CD4-positive, alpha-beta T cell treated with Interleukin-21 for 1 hour (primary cell): ENCODE data around the gene UNKL.

Experiments used
- DNase-seq: peaks from one replicate; pipeline ENCODE4 v3.0.0-alpha.2; 2020

Gene UNKL

DNA sequence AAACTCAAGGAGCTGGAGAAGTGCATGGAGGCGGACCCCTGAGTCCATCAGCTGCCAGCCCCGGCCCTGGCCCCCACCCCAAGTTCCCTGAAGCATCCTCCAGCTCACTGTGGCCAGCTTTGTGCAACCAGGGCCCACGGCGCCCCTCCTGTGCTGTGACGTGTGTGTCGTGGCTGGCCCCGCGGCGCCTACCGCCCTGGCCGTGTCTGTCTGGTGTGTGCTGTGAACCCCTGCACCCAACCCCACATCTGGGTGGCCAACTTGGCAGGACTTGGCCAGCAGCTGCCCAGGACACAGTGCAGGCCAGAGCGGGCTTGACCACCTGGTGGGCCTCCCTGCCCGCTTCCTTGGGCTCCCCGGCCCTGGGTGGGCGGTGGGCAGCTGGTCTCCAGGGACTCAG is 66.1 kb downstream of the UNKL start:
- no peak for DNase-seq

DNA sequence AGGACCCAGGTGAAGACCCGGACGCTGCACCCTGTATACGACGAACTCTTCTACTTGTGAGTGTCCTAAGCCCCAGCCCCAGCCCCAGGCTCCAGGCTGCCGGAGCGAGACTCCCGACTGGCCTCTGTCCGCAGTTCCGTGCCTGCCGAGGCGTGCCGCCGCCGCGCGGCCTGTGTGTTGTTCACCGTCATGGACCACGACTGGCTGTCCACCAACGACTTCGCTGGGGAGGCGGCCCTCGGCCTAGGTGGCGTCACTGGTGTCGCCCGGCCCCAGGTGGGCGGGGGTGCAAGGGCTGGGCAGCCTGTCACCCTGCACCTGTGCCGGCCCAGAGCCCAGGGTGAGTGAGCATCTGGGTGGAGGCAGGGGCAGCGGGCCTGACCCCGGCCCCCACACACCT is 66.5 kb downstream of the UNKL start:
- no peak for DNase-seq

DNA sequence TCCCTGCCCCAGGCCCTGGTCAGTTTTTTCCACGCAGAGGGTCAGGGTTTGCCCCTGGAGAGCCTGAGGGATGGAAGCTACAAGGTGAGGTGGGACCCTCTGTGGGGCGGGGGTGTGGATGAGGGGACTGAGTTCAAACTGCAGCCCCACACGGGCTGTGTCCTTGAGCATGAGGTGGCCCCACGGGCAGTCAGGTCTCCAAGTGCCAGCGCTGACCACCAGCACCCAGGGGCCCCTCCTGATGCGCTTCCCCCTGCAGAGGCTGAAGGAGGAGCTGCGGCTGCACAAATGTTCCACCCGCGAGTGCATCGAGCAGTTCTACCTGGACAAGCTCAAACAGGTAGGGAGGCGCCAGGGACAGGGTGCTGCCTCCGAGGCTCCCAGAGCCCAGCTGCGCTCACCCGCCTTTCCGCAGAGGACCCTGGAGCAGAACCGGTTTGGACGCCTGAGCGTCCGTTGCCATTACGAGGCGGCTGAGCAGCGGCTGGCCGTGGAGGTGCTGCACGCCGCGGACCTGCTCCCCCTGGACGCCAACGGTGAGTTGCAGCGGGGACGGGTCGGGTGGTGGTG is 67.1 kb downstream of the UNKL start:
- DNase-seq, result no peak

DNA sequence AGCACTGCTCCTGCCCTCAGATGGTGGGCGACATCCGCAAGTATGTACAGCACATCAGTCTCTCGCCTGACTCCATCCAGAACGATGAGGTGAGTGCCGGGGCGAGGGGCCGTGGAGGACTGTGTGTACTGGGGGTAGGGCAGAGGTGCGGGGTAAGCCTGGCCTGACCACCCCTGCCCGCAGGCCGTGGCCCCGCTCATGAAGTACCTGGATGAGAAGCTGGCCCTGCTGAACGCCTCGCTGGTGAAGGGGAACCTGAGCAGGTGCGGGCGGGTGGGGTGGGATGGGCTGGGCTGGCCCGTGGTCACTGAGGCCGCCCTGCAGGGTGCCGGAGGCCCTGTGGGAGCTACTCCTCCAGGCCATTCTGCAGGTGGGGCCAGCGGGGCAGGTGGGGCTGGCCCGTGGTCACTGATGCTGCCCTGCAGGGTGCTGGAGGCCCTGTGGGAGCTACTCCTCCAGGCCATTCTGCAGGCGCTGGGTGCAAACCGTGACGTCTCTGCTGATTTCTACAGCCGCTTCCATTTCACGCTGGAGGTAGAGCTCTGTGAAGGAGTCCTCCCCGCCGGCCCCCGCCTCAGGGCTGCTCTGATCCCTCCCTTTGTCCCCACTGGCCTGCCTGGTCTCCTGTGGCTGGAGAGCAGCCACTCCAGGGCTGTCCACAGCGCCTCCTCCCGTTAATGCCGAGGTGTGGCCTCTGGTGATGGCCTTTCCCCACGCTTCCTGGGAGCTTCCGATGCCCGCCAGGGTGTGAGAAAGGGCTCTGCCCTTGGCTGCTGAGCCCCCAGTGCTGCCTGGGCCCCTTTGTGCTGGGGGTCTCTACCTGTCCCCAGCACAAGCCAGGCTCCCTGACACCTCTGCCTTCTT is 67.8 kb downstream of the UNKL start:
- no peak for DNase-seq

DNA sequence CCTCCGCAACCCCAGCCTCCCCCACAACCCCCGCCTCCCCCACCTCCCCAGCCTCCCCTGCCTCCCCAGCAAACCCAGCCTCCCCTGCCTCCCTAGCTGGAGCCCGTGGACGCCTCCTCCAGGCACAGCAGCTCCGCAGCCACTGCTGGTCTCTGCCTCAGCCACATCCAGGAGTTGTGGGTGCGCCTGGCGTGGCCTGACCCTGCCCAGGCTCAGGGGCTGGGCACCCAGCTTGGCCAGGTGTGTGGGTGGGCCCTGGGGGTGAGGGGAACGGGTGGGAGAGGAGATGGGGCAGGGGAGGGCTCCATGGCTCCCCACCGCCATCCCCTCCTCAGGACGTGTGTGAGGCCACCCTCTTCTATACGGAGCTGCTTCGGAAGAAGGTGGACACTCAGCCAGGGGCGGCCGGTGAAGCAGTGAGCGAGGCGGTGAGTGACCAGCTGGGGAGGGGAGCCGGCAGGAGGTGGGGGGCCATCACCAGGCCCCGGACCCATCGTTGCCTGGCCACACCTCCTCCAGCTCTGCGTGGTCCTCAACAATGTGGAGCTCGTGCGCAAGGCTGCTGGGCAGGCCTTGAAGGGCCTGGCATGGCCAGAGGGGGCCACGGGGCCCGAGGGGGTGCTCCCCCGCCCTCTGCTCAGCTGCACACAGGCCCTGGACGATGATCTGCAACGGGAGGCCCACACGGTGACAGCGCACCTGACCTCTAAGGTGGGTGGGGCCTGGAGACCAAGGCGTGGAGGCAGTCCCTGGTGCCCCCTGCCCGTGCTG is 68.7 kb downstream of the UNKL start:
- no peak for DNase-seq

DNA sequence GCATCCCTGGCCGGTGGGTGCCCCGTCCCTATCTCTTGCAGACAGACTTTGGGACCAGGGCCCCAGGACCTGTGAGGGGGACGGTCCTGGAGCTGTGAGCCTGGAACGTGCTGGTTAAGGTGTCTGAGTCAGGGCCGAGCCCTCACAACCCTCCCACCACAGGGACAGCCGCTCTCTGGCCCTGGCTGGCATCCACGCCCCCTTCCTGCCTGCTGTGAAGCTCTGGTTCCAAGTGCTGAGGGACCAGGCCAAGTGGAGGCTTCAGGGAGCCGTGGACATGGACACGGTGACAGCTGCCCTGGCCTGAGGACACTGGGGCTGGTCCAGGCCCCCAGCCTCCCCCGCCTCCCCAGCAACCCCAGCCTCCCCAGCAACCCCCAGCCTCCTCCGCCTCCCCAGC is 69.4 kb downstream of the UNKL start:
- no peak for DNase-seq

DNA sequence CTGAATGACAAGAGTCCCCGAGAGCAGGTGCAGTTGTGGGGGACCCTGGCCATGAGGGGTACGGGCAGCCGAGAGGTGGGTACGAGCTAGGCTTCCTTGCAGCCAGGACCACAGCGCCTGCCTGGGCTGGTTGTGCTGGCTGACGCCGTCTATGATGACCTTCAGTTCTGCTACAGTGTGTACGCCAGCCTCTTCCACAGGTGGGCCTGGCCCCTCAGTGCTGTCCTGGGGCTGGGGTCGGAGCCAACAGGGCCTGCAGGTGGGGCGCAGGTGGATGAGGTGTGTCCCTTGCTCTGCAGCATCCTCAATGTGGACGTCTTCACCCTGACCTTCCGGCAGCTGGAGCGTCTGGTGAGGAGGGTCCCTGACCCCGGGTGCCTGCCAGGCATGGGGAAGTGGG is 70.0 kb downstream of the UNKL start:
- DNase-seq, result no peak

DNA sequence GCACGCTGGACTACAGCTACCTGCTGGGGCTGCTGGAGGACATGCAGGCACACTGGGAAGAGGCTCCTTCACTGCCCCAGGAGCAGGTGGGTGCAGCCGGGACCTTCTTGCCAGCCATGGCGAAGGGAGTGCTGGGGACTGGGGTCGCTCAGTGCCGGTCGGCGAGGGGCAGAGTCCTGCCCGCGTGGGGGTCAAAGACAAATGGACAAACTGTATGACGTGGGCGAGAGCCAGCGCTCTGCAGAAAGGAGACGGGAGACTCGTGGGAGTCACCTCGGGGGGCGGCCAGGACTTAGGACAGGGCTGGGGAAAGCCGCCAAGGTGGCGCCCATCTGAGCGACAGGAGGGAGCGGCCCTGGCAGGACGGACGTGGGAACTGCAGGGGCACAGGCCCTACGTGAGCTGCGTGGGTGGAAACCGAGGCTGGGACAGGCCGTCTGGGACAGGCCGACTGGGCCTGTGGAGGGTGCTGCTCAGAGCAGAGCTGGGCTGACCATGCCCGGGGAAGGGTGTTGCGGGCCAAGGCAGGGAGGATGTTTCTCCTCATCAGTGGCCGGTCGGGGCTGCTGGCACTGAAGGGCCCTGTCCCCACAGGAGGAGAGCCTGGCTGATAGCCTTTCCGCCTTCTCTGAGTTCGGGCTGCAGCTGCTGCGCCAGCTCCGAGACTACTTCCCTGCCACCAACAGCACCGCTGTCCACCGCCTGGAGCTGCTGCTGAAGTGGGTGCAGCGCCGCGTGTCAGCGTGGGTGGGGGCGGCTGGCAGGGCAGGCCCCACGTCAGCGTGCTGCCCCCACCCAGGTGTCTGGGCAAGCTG is 70.9 kb downstream of the UNKL start:
- no peak for DNase-seq

DNA sequence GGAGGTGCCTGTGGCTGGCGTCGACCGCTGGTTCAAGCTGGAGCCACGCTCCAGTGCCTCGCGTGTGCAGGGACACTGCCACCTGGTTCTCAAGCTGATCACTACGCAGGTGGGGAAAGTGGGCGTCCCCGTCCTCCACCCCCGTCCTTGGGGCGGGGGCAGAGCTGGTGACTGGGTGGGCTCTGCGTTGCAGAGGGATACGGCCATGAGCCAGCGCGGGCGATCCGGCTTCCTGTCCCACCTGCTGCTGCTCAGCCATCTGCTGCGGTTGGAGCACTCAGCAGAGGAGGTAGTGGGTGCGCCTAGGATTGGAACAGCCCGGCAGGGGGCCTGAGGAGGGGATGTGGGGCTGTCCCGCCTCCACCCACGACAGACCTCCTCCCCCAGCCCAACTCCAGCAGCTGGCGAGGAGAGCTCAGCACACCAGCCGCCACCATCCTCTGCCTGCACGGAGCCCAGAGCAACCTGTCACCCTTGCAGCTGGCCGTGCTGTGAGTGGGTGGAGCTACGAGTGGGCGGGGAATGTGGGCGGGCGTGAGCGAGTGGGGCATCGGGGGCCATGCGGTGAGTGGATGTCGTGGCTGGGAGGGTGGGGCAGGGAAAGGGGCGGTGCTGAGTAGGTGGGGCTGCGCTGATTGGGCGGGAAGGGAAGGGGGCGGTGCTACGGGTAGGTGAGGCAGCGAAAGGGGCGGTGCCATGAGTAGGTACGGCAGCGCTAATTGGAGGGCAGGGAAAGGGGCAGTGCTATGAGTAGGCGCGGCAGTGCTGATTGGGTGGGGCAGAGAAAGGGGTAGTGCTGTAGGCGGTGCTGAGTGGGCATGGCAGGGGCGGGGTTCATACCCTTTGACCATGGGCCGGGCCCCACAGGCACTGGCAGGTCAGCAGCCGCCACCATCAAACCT is 71.7 kb downstream of the UNKL start:
- DNase-seq, result peak; percentile 98

DNA sequence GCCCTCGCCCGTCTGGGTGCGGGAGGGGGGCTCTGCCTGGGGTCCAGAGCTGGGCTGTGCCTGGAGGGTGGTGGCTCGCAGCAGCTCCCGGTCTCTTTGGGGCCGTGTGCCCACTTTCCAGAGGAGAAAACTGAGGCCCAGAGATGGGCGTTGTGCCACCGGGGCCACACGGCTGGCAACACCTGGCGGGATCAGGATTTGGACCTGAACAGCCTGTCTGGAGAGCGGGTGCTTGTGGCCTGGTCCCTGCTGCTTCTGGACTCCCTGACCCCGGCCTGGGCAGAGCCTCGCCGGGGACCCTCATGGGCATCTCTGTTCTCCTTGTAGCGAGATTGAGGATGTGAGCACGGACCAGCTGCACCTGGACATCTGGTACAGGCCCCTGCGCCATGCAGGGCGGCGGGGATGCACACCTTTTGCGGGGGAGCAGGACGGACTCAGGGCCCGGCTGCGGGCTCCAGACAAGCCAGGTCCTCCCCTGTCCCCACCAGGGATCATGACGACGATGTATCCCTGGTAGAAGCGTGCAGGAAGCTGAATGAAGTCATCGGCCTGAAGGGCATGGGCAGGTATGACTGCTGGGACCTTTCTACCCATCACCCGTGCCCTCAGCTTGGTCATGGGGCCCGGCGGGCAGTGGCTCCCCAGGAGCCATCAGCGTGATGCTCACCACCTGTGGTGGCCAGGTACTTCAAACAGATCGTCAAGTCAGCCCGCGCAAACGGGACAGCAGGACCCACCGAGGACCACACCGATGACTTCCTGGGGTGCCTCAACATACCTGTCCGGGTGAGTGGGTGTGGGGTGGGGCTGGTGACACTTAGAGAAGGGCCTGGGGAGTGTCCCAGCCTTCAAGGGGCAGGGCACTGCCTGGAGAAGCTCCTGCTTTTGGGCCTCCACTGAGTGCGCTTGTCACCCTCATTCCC is 72.7 kb downstream of the UNKL start:
- no peak for DNase-seq

DNA sequence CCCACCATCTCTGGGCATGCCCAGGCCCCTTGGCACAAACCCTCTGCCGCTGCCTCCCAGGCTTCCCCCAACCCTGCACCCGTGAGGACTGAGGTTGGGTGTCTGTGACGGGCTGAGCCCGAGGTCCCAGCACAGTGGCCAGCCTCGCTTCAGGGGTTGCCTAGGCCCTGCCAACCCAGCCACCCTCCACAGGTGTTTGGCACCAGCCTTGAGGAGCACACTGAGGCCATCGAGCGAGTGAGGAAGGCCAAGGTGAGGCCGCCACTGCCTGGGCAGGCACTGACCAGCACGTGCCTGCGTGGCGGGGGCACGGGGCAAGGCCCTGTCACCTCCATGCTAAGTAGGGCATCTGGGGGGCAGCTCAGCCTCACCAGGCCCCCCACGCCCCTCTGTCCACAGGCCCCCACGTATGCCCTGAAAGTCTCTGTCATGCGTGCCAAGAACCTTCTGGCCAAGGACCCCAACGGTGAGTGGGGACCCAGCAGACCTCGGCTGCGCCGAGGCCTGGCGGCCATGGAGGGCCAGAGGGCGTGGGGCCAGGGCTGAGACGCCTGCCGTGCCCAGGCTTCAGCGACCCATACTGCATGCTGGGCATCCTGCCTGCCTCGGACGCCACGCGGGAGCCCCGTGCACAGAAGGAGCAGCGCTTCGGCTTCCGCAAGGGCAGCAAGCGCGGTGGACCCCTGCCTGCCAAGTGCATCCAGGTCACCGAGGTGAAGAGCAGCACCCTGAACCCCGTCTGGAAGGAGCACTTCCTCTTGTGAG is 73.6 kb downstream of the UNKL start:
- no peak for DNase-seq

DNA sequence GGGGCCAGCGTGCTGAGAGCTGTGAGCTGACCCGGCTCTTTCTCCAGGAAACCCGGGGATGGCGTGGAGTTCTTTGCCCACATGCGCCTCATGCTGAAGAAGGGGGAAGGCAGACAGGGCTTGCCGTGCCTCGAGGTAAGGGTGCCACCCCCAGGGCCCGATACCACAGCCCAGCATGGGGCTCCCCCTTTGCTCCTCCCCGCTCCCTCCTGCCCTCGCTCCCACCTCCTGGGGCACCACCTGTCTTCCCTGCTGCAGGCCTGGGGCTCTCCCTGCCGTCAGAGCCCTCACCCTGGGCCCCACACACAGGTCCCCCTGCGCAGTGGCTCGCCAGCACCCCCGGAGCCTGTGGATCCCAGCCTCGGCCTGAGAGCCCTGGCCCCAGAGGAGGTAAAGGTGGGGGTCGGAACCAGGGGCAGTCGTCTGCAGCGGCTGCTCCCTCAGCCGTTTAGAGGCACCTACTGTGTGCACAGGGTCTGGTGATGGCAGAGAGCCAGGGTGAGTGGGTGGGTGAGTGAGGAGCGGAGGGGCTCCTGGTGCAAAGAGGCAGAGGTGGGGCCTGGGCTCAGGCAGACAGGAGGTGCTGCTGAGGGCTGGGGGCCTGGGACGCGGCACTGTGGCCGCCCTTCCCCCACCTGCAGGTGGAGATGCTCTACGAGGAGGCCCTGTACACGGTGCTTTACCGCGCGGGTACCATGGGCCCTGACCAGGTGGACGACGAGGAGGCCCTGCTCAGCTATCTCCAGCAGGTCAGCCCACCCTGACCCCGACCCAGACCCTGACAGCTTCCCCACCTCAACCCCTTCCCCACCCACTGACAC is 75.4 kb downstream of the UNKL start:
- DNase-seq, result no peak

DNA sequence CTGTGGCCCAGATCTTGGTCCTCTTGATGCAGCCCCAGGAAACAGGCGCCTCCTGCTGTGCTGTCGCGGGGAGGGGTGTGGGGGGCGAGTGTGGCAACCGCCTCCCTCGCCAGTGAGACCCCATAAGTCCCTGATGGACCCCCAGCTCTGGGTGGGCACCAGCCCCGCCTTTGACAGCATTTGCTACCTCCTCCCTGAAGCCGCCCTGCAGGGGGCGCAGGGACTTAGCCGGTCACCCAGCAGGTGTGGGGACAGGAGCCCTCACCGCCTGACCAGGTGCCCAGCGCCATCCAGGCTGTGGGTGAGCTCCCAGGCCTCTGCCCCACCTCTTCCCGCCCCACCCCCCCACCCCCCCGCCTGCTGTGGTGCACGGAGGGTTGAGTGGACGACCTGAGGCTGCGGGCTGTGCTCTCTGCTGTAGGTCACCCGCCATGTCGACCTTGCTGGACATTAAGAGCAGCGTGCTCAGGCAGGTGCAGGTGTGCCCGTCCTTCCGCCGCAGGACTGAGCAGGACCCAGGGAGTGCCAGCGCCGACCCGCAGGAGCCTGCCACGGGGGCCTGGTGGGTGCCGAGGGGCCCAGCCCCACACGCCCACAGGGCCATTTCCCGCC is 76.3 kb downstream of the UNKL start:
- peak; percentile 26 for DNase-seq

DNA sequence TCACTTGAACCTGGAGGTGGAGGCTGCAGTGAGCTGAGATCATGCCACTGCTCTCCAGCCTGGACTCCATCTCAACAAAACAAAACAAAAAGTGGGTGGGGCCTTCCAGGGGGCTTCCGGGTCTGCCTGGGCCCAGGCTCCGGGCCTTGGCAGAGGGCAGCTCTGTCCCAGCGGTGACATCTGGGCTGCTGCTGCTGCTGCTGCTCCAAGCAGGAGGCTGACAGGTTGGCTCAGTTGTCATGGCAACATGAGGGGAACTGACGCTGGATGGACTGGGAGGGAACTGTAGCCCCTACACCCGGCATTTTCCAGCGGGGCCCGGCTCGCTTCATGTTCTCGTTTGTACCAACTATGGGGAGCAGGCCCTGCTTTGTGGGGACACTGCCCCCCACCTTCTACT is 77.0 kb downstream of the UNKL start:
- DNase-seq, result no peak

DNA sequence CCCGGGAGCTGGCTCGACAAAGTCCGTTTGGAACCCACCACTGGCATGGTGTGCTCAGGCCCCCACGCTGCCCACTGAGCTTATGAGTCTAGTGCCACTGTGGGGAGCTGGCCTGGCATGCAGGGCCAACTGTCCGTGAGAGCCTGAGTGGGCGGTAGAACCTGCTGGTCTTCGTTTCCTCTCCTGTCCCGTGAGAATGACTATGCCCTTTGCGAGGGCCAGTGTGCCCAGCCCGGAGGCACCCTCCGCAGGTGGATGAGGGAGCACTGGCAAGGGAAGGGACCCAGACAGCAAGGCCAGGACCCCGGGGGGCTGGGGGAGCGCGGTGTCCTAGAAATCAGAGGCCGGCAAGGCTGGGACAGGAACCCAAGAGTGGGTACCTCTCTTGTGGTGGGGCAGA is 77.9 kb downstream of the UNKL start:
- DNase-seq, result no peak

DNA sequence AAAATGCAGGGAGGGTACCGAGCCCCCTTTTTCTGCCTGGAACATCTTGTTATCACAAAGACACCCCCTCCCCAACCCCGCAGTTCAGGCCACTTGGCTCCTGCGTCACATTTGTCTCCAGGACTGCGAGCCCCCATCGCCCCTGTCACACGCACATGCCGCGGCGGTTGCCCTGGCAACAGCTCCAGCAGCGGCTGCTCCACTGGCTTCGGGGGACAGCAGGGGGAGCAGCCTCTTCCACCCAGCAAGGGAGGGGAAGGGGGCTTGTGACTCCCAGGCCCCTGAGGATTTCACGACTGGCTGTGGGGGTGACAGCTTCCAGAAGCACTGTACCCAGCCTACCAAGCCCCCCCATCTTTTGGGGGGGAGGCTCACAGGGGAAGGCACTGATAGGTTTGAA is 78.5 kb downstream of the UNKL start:
- no peak for DNase-seq

DNA sequence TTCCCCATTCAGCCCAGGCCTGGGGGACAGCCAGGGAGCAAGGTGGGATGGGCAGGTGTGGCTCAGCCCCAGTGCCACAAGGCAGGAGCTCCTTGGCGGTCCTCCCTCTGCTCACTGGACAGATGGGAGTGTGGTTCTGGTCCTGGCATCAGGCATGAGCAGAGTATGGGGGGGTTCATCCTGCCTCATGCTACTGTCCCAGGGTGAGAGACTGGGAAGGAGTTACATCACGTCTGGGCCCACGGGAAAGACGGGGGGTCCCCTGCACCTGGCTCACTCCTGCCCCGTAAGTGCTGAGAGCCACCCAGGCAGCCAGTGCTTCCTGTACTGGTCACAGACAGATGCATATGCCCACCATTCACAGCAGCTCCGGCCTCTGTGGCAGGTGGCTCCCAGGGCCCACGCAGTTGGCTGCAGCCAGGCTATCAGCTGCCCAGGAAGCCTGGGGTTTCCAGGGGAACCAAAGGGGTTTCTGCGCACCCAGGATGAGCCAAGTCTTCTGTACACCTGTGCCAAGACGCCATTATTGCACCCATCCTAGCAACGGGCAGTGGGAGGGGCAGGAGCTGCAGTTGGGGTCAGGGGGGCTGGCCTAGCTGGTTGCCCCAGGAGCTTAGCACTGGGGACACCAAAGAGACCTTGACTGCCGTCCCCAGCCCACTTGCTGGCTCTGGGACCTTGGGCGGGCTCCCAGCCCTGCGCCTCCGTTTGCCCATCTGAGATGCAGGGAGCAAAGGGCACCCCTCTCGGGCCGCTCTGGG is 79.1 kb downstream of the UNKL start:
- DNase-seq, result no peak

DNA sequence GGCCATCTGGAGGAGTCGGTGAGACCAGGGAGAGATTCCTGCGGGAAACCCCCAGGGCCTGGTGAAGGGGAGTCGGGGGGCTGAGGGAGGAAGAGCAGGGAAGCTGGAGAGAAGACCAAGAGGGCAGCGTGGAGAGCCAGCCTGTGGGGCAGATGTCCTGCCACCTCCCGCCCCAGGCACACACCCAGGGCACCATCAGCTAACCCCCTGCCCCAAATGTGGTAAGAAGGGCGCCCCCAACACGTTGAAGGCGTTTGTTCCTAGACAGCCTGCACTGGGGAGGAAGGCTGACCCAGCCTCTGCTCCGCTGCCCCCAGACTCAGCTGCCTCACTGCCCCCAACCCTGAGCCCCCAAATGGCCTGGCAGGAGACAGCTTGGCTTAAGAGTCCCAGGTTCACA is 79.8 kb downstream of the UNKL start:
- DNase-seq, result no peak
